ENCODE measurements around the gene RHOT2.

Gene RHOT2

DNA sequence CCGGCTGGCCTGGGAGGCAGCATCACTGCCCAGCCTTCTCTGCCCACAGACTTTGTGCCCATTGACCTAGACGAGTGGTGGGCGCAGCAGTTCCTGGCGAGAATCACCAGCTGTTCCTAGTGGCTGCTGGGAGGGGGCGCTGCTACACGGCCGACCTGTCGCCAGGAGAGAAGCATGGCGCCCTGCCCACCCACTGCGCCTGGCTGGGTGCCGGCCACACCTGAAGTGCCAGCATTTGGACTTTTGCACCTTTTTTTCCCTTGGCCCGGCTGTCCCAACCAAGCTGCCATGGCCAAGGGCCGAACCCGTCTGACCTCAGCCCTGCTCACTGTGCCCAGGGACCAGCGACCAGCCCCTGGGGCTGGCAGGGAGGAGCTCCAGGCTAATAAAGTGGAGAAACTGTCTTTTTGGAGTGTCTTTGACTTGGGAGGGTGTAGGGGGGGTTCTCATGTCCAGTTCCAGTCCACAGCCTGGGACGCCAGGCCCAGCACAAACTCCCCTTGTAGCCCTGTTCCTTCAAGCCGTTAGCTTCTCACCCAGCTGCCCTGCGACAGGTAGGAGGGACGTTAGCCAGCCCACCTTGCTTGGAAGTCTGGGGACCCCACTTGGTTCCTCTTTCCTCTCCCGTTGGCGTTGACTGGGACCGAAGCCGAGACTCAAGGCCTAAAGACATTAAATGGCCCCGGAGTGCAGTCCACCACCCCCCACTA is 19.7 kb upstream of the RHOT2 start:
- no peak for DNase-seq

DNA sequence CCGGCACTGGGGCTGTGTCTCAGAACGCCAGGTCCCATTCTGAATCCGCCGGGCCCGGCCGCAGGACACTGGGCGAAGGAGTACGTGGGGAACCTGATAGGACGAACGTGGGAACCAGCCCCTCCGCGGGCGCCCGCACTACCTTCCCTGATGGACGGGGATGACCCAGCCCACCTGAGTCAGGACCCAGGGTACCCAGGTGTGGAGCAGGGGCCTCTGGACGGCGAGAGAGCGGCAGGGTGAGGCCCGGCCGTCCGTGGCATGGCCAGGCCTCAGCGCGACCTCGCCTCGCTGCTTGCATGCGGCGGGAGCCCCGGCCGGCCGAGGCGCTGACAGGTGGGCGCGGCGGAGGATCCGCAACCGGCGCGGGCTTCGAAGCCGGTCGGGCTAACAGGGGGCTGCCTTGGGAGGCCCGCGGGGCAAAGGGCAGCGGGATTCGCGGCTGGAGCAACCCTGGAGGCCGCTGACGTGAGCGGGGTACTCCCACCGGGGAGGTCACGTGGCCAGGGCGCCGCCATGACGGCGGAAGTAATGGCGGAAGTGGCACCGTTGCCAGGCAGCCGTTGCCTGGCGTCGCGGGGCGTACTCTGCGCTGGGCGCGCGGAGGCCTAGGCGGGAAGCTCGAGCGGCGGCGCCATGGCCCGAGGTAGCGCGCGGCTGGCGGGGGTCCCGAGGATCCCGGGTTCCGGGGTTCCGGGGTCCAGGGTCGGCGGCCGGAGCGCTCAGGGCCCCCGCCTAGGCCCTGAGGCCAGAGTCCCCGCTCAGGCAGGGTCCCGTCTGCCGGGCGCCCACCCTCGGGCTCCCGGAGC is 18.9 kb upstream of the RHOT2 start, which contains the start of gene WDR90:
WDR90 (plus strand) TSS at position 585 of the 809 bp plus-strand sequence; CDS start at position 637, 52 bp downstream.
- DNase-seq: peak; percentile 64

DNA sequence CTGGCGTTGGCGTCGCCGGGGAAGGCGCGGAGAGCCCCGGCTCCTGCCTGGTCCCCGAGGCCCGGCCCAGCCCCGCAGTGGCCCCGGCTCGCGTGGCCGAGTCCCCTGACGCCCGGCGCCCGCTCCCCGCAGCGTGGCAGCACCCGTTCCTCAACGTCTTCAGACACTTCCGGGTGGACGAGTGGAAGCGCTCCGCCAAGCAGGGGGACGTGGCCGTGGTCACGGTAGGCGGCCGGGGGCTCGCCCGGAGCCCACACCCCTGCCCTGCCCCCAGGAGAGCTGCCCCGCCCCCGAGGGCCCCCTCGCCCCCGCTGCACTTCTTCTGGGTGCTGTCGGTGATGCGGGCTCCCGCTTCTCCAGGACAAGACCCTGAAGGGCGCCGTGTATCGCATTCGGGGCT is 18.3 kb upstream of the RHOT2 start:
- DNase-seq: no peak

DNA sequence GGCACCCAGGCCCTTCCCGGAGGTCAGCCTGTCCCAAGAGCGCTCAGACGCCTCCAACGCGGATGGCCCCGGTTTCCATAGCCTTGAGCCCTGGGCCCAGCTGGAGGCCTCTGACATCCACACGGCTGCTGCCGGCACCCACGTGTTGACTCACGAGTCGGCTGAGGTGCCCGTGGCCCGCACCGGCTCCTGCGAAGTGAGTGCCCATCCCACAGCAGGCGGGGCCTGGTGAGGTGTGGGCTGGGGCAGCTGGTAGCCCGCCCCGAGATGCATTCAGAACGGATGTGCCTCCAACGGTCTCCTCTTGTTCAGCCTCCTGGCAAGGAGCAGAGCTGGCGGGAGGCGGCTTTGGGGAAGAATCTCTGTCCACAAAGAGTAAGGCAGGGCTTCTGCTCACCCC is 16.1 kb upstream of the RHOT2 start:
- no peak for DNase-seq

DNA sequence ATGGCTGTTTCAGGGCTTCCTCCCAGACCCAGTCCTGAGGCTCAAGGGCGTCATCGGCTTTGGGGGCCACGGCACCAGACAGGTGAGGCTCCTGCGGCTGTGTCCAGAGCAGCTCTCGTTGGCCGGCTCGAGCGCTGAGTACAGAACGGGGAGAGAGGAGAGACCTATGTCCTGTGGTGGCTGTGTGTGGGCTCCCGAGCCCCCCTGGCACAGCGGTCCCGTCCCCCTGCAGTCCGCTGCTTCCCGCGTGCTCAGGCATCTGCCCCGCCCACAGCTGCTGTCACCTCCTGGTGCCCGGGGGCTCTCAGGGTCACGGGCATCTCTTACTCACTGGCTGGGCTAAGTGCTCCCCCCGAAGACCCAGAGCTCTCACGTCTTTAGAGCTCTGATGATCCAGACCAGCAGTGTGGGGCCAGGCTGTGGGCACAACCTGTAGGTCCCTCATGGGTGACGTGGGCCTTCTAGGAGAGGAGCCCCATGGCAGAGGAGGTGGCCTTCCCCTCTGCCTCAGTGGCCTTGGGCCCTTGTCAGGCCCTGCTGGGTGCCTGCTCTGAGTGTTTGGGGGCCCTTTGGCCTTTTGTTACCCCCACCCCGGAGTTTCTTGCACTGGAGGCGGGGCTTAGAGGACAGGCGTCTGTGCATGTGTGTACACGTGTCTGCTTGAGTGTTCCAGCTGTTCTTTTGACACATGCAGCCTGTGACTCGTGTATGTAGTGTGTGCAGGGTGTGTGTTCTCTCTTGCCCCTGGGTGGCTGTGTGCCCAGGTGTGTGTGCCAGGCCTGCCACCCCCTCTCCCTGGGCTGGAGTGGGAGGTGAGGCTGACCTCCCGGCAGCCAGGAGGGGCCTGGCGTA is 15.3 kb upstream of the RHOT2 start:
- DNase-seq: no peak

DNA sequence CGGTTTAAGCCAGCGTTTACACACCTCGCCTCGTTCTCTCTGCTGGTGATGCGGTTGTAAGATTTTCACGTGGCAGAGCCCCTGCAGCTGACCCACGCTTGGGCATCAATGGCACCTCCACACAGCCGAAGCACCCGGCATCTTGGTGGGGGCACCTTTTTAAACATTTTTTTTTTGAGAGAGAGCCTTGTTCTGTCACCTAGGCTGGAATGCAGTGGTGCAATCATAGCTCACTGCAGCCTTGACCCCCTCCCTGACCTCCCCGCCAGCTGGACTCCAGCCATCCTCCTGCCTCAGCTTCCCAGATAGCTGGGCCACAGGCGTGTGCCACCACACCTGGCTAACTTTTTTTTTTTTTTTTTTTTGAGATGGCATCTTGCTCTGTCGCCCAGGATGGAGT is 13.9 kb upstream of the RHOT2 start:
- DNase-seq: no peak

DNA sequence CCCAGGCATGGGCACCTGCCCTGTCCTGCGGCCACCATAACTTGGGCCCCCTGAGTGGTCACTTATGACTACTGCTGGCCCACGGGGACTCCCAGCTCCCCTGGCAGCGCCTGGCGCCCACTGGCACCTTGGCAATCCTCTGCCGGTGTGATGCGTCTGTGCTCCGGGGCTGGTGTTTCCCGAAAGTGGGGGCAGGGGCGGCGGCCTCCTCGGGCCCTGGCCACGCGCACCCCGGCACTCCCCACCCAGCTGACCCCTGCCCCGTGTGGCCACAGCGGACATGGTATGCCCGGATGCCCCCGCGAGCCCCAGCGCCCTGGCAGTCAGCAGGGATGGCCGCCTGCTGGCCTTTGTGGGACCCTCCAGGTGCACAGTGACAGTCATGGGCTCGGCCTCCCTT is 10.4 kb upstream of the RHOT2 start:
- no peak for DNase-seq

DNA sequence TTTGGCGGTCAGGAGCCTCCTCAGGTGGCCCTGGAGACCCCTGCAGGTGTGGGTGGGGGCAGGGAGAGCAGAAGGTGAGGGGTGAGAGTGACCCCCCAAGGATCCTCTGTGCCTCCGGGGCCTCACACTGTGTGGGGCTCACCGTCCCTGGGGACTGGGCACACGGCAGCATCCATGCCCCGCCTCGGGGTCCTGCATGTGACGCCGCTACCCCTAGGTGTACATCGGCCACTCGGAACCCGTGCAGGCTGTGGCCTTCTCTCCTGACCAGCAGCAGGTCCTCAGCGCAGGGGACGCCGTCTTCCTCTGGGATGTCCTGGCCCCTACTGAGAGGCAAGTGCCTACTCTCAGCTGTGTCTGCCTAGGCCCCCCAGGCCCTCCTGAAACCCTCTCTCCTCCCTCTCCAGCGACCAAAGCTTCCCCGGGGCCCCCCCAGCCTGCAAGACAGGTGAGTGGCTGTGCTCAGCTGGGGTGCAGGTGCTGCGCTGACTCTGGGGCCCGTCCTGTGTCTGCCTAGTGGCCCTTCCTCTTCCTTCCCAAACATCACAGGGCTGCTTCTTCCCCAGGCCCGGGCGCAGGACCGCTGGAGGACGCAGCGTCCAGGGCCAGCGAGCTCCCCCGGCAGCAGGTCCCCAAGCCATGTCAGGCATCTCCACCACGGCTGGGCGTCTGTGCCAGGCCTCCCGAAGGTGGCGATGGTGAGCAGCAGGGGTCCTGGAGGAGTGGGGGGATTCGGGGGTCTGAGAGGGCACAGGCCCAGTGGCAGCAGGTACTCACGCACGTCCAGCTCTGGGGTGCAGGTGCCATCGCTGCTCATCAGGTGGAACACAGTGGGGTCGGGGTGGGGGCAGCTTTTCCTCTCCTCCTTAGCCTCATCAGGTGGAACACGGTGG is 9.0 kb upstream of the RHOT2 start:
- DNase-seq: no peak

DNA sequence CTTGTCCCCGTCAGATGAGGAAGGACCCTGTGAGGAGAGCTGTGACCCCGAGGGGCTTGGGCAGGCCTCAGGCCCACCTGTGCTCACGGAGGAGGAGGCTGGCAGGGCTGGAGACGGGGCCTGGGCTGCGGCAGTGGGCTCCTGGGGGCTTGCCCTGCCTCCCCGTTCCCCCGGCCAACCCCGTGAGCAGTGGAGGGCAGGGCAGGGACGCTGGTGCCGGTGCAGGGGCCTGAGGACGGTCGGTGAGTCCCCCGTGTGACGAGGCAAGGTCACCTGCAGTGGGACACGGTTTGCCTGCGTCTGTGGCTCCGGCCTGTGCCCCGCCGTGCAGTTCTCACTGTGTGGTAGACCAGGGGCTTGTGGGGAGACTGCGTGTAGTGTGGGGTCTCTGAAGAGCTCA is 8.3 kb upstream of the RHOT2 start:
- no peak for DNase-seq

DNA sequence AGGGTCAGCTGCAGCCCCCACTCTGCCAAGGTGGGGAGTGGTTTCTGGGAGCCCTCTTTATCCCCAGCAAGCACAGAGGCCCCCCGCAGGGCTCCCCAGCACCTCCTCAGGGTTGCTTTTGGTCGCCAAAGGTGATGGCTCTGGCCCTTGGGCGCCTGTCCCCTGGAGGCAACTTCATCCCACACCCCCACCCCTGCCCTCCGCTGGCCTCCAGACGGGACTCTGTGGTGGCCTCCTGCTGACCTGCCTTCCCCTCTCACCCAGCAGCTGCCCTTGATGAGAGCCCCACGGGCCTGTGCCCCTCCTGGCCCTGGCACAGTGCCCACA is 7.8 kb upstream of the RHOT2 start:
- no peak for DNase-seq

DNA sequence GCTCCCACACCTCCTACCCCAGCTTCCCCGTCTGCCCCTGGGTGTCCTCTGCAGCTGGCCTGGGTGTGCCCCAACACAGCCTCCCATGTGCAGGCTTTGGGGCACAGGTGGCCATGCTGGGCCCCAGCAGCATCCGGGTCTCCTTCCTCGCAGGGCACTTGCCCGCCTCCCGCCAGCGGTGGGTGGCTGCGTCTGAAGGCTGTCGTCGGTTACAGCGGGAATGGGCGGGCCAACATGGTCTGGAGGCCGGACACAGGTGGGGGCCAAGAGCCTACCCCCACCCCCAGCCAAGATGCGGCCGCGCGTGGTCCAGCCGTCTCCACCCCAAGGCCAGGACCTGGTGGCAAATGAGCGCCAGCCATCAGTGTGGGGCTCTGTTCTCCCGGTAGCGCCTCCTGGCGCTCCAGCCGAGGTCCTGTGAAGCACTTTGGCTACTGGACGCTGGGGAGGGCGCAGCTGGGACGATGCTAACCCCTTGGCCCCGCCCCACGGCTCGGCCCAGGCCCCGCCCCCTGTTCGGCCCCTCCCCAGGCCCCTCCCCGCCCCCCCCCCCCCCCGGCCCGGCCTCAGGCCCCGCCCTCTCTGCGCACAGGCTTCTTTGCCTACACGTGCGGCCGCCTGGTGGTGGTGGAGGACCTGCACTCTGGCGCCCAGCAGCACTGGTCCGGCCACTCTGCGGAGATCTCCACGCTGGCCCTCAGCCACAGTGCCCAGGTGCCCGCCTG is 7.3 kb upstream of the RHOT2 start:
- no peak for DNase-seq

DNA sequence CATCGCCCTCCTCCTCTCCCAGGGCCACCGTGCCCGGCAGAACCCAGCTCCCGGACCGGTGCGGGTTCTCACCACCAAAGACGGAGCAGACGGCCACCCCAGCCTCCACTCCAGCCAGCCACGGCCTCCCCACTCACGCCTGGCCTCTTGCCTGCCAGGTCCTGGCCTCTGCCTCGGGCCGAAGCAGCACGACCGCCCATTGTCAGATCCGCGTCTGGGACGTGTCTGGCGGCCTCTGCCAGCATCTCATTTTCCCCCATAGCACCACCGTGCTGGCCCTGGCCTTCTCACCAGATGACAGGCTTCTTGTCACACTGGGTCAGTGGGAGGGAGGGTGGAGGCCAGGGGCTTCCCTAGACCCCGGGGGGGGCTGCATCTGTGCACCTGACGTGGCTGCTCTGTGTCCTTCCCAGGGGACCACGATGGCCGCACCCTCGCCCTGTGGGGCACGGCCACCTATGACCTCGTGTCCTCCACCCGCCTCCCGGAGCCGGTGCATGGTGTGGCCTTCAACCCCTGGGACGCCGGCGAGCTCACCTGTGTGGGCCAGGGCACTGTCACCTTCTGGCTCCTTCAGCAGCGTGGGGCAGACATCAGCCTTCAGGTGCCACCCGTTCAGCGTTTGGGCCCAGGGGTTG is 6.6 kb upstream of the RHOT2 start:
- DNase-seq: no peak

DNA sequence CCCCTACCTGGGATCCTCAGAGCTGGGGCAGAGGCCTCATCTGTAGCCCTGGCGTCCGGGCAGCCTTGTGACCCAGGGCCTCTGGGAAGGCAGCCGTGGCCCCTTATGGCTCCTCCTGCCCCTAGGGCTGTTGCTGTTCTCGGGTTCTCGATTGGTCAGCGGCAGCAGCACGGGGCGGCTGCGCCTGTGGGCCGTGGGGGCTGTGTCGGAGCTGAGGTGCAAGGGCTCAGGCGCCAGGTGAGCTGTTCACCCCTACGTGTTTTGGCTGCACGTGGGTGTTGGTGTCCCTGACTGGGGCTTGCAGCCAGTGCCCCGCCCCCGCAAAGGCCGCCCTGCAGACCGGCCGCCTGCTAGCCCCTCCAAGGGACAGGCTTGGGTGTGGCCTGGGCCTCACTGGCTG is 5.8 kb upstream of the RHOT2 start:
- DNase-seq: no peak

DNA sequence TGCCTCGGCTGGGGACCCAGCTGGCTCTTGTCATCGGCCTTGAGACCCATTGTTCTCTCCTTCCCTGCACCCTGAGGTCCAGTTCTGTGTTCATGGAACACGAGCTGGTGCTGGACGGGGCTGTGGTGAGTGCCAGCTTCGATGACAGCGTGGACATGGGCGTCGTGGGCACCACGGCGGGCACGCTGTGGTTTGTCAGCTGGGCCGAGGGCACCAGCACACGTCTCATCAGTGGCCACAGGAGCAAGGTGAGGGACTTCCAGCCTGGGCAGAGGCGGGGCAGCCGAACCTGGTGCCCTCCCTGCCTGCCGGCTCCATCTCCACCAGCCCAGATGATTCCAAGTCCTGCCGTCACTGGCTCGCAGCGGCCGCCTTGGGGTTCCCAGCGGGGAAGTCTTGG is 5.3 kb upstream of the RHOT2 start:
- no peak for DNase-seq

DNA sequence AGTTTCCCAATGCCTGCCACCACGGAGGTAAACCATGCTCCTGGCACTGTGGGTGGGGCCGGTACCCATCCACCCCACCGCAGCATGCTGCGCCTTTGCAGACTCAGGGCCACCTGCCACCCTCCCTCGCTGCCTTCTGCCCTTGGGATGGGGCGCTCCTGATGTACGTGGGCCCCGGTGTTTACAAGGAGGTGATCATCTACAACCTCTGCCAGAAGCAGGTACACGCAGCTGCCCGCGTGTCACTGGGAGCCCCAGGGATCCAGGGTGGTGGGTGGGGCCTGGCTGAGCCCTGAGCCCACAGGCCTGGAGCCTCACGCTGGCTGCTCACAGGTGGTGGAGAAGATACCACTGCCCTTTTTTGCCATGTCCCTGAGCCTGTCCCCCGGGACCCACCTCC is 1.4 kb upstream of the RHOT2 start:
- DNase-seq: no peak

DNA sequence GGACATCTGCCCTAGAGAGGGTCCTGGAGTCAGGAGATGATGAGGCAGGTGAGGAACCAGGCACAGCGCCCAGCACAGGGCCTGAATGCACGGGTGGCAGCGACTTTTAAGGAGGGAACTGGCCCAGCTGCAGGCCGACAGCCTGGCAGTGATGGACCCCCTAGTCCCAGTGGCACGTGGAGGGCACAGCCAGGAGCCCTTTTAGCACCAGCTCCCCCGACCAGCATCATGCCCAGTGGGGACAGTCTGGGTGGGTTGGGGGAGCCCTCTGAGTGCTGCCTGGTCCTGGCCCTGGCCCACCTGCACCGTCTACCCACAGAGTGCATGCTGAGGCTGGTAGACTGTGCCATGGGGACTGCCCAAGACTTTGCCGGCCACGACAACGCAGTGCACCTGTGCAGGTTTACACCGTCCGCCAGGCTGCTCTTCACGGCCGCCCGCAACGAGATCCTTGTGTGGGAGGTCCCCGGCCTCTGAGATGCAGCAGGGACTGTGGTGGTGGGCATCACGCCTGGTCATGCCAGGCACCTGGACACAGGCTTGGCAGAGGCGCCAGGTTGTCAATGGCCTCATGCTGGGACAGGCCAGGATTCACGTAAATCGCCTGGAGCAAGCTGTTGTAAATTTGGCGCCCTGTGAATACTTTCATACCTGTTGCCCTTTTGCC is 686 bp upstream of the RHOT2 start:
- DNase-seq: no peak

DNA sequence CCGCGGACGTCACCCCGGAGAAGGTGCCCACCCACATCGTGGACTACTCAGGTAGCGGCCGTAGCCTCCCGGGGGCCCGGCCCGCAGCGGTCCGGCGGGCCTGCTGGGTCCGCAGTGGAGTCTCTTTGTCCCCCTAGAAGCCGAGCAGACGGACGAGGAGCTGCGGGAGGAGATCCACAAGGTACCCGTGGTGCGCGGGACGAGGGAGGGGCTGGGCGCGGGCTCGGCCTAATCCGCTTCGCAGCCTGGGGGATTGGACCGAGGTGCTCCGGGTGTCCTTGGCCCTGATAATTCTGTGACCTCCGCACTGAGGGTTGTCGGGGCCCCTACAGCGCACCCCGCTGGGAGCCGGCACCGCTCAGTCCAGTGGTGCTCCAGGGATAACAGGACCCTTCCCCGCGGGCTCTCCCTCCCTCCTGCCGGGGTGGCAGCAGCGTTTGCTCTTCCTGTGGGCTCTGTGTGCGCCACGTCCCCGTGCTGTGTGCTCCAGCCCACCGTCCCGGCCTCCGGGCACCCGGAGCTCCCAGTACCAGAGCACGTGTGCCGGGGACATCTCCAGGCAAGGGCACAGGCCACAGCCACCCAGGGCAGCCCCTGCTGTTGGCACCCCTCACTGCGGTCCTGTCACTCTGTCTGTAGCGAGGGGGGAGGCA is 713 bp downstream of the RHOT2 start:
- no peak for DNase-seq

DNA sequence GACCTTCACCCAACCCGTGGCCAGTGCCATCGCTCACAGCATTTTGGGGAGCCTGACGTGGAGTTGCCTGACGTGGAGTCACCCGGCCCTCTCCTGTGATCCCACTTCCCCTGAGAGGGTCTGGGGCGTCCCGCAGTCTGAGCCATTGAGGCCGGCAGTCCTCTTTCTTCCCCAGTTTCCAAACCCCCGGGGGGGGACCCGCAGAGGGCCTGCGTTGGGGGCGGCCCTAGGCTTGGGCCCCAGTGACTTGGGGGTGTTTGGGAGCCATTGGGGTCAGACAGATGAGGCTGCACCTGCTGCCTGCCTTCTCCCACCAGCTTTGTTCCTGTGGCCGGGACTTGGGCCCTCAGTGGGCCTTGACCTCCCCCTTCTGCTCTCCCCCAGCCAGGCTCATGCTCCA is 1.7 kb downstream of the RHOT2 start:
- DNase-seq: no peak

DNA sequence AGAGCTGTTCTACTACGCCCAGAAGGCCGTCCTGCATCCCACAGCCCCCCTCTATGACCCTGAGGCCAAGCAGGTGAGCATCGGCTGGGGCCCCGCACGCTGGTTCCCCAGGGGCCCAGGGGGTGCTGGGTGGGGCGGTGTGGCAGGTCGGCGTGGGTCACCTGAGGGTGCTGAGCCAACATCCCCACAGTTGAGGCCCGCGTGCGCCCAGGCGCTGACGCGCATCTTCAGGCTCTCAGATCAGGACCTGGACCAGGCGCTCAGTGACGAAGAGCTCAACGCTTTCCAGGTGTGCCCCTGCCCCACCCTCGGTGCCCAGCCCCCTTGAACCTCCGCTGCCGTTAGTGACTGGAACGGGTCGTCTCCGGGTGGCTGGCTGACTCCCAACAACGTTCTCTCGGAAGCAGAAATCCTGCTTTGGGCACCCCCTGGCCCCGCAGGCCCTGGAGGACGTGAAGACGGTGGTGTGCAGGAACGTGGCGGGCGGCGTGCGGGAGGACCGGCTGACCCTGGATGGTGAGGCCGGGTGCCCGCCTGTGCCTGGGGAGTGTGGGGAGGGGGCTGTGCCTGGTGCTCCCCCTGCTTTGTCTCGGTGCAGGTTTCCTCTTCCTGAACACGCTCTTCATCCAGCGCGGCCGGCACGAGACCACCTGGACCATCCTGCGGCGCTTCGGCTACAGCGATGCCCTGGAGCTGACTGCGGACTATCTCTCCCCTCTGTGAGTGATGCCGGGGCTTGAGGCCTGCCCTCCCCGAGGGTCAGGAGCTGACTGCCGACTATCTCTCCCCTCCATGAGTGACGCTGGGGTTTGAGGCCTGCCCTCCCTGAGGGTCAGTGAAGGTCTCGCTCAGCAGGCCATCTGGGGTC is 2.8 kb downstream of the RHOT2 start:
- DNase-seq: no peak

Measured in NCI-H1694 treated with DMSO at 0.1 percent for 48 hours (cell line).